Hepatocyte (in vitro differentiated cells): ENCODE results near the gene VWA8. TPM values are rescaled to one million over a fixed set of nuclear protein-coding genes. Genes with fewer than 3 reads are reported as not detected.

ENCODE experiments used
- DNase-seq: peaks from one replicate; pipeline ENCODE4 v3.0.0-alpha.2; 2016; ENCODE audit warnings: low spot score
- H2AFZ ChIP-seq: fragments of 200-600 bp; sonication (generic); 2 replicates; pipeline ENCODE4 v1.6.0; 2016; ENCODE audit warnings: antibody characterized with exemption, mild to moderate bottlenecking
- H3K27ac ChIP-seq: fragments of 200-600 bp; sonication (generic); 2 replicates; pipeline ENCODE4 v1.5.1; 2016; ENCODE audit warnings: mild to moderate bottlenecking
- H3K27me3 ChIP-seq: fragments of 200-600 bp; sonication (generic); 2 replicates; pipeline ENCODE4 v1.6.1; 2016
- H3K36me3 ChIP-seq: fragments of 200-600 bp; sonication (generic); replicated peaks from 2 replicates; pipeline ENCODE4 v1.5.1; 2016; ENCODE audit warnings: low read depth; ENCODE audit not compliant: insufficient read depth
- H3K4me1 ChIP-seq: fragments of 200-600 bp; sonication (generic); 2 replicates; pipeline ENCODE4 v1.5.1; 2016; ENCODE audit warnings: mild to moderate bottlenecking, moderate library complexity; ENCODE audit not compliant: insufficient read depth
- H3K4me2 ChIP-seq: fragments of 200-600 bp; sonication (generic); 2 replicates; pipeline ENCODE4 v1.6.0; 2016
- H3K4me3 ChIP-seq: fragments of 200-600 bp; sonication (generic); 2 replicates; pipeline ENCODE4 v1.5.1; 2016; ENCODE audit warnings: mild to moderate bottlenecking
- H3K79me2 ChIP-seq: fragments of 200-600 bp; sonication (generic); 2 replicates; pipeline ENCODE4 v1.6.0; 2017; ENCODE audit warnings: mild to moderate bottlenecking
- H3K9me2 ChIP-seq: fragments of 200-600 bp; sonication (generic); replicated peaks from 2 replicates; pipeline ENCODE4 v1.6.0; 2017; ENCODE audit warnings: mild to moderate bottlenecking; ENCODE audit not compliant: insufficient read depth
- H3K9me3 ChIP-seq: fragments of 200-600 bp; sonication (generic); 2 replicates; pipeline ENCODE4 v1.5.1; 2016; ENCODE audit warnings: low read depth, mild to moderate bottlenecking
- H4K20me1 ChIP-seq: fragments of 200-600 bp; sonication (generic); 2 replicates; pipeline ENCODE4 v1.6.0; 2016; ENCODE audit warnings: mild to moderate bottlenecking; ENCODE audit not compliant: insufficient read depth, poor library complexity, severe bottlenecking
- CTCF ChIP-seq: fragments of 200-600 bp; sonication (generic); IDR thresholded peaks from 2 replicates; pipeline ENCODE4 v1.5.1; 2016; ENCODE audit warnings: antibody characterized with exemption, mild to moderate bottlenecking; ENCODE audit not compliant: poor library complexity
- EZH2 ChIP-seq: fragments of 200-600 bp; sonication (generic); IDR thresholded peaks from 2 replicates; pipeline ENCODE4 v1.6.1; 2016; ENCODE audit warnings: antibody characterized with exemption, mild to moderate bottlenecking, borderline replicate concordance
- EZH2phosphoT487 ChIP-seq: fragments of 200-600 bp; sonication (generic); IDR thresholded peaks from one replicate; pipeline ENCODE4 v1.6.1; 2018; ENCODE audit warnings: antibody characterized with exemption, mild to moderate bottlenecking, low read depth, moderate library complexity; ENCODE audit not compliant: unreplicated experiment, severe bottlenecking
- WGBS: methylation state at CpG from one replicate; pipeline ENCODE4 v1.1.6; 2016; ENCODE audit warnings: low lambda C conversion rate; ENCODE audit errors: missing lambda C conversion rate; 5-methylcytosine and 5-hydroxymethylcytosine counted together
- polyA plus RNA-seq: library from polyadenylated mRNA; unstranded; fragments of >200 nt; fragmentation: Nextera tagmentation; extraction: Ambion mirVana; gene quantifications from 2 replicates; pipeline ENCODE4 v1.2.1, GENCODE V29; 2016
- total RNA-seq: library from RNA; depleted of rRNA; stranded (reverse); fragments of >200 nt; gene quantifications from 2 replicates; pipeline ENCODE4 v1.2.3, GENCODE V29; 2014

Gene VWA8
- total and polyA plus RNA-seq, 2 experiments from 2014 or later: 4.9 to 19.5 TPM

DNA sequence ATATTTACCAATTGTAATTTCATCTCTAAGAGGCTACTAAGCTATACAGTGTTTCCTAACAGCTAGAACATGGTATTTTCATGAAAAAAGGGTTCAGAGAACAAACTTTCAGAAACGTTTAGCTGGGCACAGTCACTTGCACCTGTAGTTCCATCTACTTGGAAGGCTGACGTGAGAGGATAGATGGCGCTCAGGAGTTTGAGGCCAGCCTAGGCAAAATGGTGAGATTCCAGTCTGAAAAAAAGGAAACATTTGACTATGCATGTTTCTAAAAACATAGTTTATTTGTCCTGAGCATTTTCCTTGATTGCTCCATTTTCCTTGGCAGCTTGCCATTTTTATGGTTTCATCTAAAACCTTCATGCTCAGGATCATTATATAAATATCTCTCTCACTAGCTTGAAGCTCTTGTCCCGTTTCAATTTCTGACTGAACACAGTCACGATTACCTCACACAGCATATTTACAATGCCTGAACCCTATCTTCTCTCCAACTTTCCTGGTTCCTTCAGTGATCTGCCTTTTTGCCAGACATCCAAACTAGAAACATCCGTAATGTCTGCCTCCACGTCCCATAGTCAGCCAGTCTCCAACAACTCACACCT lies 302.8 kb downstream of the VWA8 start:
- H3K36me3 ChIP-seq: no peaks in the 10 kb centered on the region
- TF ChIP-seq EZH2 (no peak), CTCF (no peak), EZH2phosphoT487 (no peak)
- no peaks in the 10 kb centered on the region for H3K27me3 ChIP-seq
- no peaks in the 10 kb centered on the region for H3K9me2 ChIP-seq
- H4K20me1 ChIP-seq: no peaks in the 10 kb centered on the region
- peak overlapping the region; percentile 27 for H3K4me2 ChIP-seq
- DNase-seq: no peak
- no peaks in the 10 kb centered on the region for H3K4me1 ChIP-seq
- no peaks in the 10 kb centered on the region for H3K79me2 ChIP-seq
- H3K9me3 ChIP-seq: no peaks in the 10 kb centered on the region
- H3K4me3 ChIP-seq: no peak overlapping the region
- no peak overlapping the region for H2AFZ ChIP-seq
- no peak overlapping the region for H3K27ac ChIP-seq
- WGBS: 77% methylated on average over 7 of the region's 7 CpGs

- Histone ChIP-seq H3K4me2 (no peak overlapping the region), H2AFZ (no peak overlapping the region), H3K79me2 (no peaks in the 10 kb centered on the region), H3K27ac (no peak overlapping the region), H3K36me3 (no peaks in the 10 kb centered on the region), H3K4me3 (no peak overlapping the region), H3K9me3 (no peaks in the 10 kb centered on the region), H3K4me1 (no peaks in the 10 kb centered on the region), H3K27me3 (no peaks in the 10 kb centered on the region), H3K9me2 (no peaks in the 10 kb centered on the region), H4K20me1 (no peaks in the 10 kb centered on the region)
- WGBS: 85% methylated on average over 6 of the region's 6 CpGs
- DNase-seq: no peak
- TF ChIP-seq EZH2phosphoT487 (no peak), CTCF (no peak), EZH2 (no peak)
Measured at GRCh38 chr13:41655997-41656396, 304.9 kb downstream of the VWA8 start.

DNA sequence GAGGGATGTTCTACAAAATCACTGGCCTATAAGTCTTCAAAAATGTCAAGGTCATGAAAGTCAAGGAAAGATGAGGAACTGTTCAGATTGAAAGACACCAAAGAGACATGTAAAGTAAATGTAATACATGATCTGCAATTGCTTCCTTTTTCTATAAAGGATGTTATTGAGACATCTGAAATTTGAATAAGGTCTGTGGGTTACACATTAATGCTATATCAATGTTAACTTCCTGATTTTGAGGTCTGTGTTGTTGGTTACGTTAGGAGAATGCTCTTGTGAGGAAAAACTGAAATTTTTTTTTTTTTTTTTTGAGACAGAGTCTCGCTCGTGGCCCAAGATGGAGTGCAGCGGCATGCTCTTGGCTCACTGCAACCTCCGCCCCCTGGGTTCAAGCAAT lies 306.1 kb downstream of the VWA8 start:
- no peaks in the 10 kb centered on the region for H3K4me1 ChIP-seq
- no peak overlapping the region for H3K27ac ChIP-seq
- H3K79me2 ChIP-seq: no peaks in the 10 kb centered on the region
- no peak overlapping the region for H3K4me3 ChIP-seq
- H2AFZ ChIP-seq: no peak overlapping the region
- no peaks in the 10 kb centered on the region for H3K27me3 ChIP-seq
- no peaks in the 10 kb centered on the region for H3K9me2 ChIP-seq
- WGBS: 98% methylated on average over 5 of the region's 5 CpGs
- no peaks in the 10 kb centered on the region for H3K9me3 ChIP-seq
- no peak overlapping the region for H3K4me2 ChIP-seq
- no peaks in the 10 kb centered on the region for H4K20me1 ChIP-seq
- H3K36me3 ChIP-seq: no peaks in the 10 kb centered on the region
- no peak for DNase-seq
- TF ChIP-seq EZH2: no peak
- TF ChIP-seq EZH2phosphoT487: no peak
- TF ChIP-seq CTCF: no peak
